Measurements from ENCODE around the gene ADORA1. TPM values are rescaled to one million over a fixed set of nuclear protein-coding genes. Genes with fewer than 3 reads are reported as not detected.
A peak's percentile ranks its signal among the peaks of the same experiment; 100 is the strongest.

The ADORA1 gene
- total RNA-seq, 4 donors from 2014 or later, result 1.5 TPM; not detected in 3

GRCh38 chr1:203170625-203171330 is 43.3 kb downstream of the ADORA1 start:
- Histone ChIP-seq H3K27ac (no peak overlapping the region), H3K4me3 (no peak overlapping the region), H3K9me3 (no peaks in the 10 kb centered on the region), H3K4me1 (peaks cover 0 to under 1% (median 0%) of the 10 kb centered on the region in 4 donors), H3K36me3 (no peaks in the 10 kb centered on the region), H3K27me3 (no peaks in the 10 kb centered on the region)
- no peak for TF ChIP-seq CTCF (IDR thresholded peaks at IDR 0.05)
- no peak for TF ChIP-seq POLR2A (IDR thresholded peaks at IDR 0.05)
- DNase-seq, result peak in 1 of 3 donors; percentile 39

DNA sequence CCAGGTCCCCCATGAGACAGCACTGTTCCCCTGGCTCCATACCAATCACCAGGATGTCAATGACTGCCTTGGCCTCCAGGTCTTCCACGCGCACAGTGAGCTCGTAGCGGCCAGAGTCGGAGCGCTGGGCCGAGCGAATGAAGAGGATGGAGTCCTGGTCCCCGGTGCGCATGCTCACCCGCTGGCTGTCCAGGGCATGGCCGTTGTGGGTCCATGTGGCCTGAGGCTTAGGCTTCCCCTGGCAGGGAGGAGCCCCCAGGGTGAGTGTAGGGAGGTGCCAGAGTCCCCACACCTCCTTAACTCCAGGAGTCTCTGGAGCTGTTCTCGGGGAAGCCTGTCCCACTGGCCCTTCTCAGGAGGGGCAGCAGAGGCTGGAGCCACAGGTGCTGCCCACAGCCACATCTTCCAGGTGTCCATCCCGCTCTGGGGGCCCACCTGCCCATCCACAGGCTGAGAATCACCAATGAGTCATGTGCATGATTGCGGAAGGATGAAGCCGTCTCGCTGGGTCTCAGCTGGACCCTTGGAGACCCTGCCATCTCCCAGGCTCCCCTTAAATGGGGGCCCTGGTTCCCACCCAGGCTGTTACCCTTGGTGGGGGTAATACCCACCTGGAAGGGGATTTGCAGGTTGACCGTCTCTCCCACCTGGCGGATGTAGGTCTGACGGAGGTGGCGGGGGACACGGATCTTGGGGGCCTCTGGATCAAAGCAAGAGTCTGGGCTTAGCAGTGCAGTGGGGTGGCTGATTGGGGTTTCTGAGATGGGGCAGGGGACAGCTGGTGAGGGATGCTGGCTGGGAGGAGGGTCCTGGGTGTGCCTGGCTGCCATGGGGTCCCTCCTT is 44.0 kb downstream of the ADORA1 start:
- H3K27ac ChIP-seq, result no peak overlapping the region
- TF ChIP-seq CTCF (IDR thresholded peaks at IDR 0.05), result no peak
- no peak for TF ChIP-seq POLR2A (IDR thresholded peaks at IDR 0.05)
- no peak overlapping the region for H3K4me3 ChIP-seq
- DNase-seq, result peak in 1 of 3 donors; percentile 35
- no peaks in the 10 kb centered on the region for H3K27me3 ChIP-seq
- no peaks in the 10 kb centered on the region for H3K9me3 ChIP-seq
- no peaks in the 10 kb centered on the region for H3K36me3 ChIP-seq
- H3K4me1 ChIP-seq, result peaks cover 0 to 2% (median 0%) of the 10 kb centered on the region in 4 donors

DNA sequence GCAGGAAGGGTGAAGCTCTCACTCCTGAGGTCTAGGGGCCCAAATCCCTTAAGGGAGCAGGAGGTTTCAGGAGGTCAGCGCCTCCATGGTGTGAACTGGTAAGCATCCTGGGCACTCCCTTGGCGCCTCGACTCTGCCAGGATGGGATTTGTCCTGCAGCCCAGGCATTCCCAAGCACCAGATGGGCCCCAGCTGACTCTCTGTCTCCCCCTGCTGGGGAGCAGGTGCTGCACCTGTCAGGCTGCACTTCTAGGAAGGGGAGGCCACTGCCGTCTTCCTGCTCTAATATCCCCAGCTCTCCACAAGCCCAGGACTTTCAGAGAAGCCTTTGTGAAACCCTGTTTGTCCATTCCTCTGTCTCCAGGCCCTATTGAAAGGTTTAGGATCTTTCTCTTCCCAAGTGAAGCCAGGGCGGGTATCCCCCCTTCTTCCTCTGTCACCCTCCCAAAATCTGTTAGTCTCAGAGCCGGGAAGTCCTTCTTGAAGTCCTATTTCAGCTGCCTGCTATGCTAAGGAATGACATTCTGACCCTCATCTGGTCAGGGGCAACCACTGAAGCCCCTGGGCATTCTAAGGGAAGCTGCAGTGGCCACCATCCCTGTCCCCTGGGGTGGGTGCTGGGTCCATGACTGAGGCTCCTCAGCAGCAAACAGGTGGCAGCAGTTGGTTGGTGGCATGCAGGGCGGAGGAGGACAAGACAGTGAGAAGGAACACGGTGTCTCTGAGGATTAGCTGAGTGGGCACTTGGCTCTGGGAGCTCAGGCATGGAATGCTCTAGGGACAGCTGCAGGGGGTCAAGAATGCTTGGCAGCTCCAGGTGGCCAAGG is 44.9 kb downstream of the ADORA1 start:
- Histone ChIP-seq H3K36me3 (no peaks in the 10 kb centered on the region), H3K27ac (no peak overlapping the region), H3K4me3 (no peak overlapping the region), H3K9me3 (no peaks in the 10 kb centered on the region), H3K4me1 (peaks cover 0 to 2% (median 0%) of the 10 kb centered on the region in 4 donors), H3K27me3 (no peaks in the 10 kb centered on the region)
- peak in 5 of 6 experiments; percentile 30 to 78 (median 74) for TF ChIP-seq CTCF (IDR thresholded peaks at IDR 0.05)
- TF ChIP-seq POLR2A (IDR thresholded peaks at IDR 0.05), result no peak
- peak; percentile 22 to 75 (median 64) for DNase-seq

- no peaks in the 10 kb centered on the region for H3K9me3 ChIP-seq
- H3K36me3 ChIP-seq, result no peaks in the 10 kb centered on the region
- H3K4me1 ChIP-seq, result peaks cover 0 to 2% (median 0%) of the 10 kb centered on the region in 4 donors
- no peaks in the 10 kb centered on the region for H3K27me3 ChIP-seq
- no peak for TF ChIP-seq POLR2A (IDR thresholded peaks at IDR 0.05)
- TF ChIP-seq CTCF (IDR thresholded peaks at IDR 0.05), result no peak
- no peak for DNase-seq
- H3K4me3 ChIP-seq, result no peak overlapping the region
- H3K27ac ChIP-seq, result no peak overlapping the region
Observed at GRCh38 chr1:203173011-203173555, 45.6 kb downstream of the ADORA1 start.

DNA sequence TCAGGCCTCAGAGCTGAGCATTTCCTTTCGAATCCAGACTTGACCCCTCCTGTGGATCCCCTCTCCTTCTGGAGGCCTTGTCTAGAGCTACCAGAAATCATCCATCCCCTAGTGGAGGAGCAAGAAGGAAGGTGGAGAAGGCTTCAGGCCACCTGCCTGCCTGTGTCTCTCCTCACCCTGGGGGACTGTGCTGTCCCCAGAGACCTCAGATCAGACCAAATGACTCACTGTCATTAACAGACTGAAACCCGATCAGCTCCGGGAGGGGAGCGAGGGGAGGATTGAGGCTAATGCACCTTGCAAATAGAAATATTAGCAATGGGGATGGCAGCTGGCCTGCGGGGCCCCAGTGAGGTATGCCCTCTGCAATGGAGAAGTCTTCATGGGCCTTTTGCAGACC is 46.0 kb downstream of the ADORA1 start:
- no peak overlapping the region for H3K4me3 ChIP-seq
- H3K27ac ChIP-seq, result no peak overlapping the region
- peaks cover 0 to 2% (median 0%) of the 10 kb centered on the region in 4 donors for H3K4me1 ChIP-seq
- no peaks in the 10 kb centered on the region for H3K9me3 ChIP-seq
- TF ChIP-seq POLR2A (IDR thresholded peaks at IDR 0.05) (no peak), CTCF (IDR thresholded peaks at IDR 0.05) (no peak)
- no peaks in the 10 kb centered on the region for H3K27me3 ChIP-seq
- no peaks in the 10 kb centered on the region for H3K36me3 ChIP-seq
- DNase-seq, result no peak

Data from Peyer's patch (tissue), 4 donors.